HEK293 (cell line): ENCODE measurements around the gene METTL1.

ENCODE experiments used
- CTCF ChIA-PET: fragments of 350-600 bp; formaldehyde crosslinking; extraction: SDS; loops from one replicate; lab custom pipeline; 2021; ENCODE audit warnings: antibody characterized with exemption; lab: Yijun Ruan, JAX
- POLR2A ChIA-PET: fragments of 300-600 bp; formaldehyde crosslinking; extraction: SDS; loops from one replicate; lab custom pipeline; 2020; ENCODE audit warnings: antibody characterized with exemption, inconsistent platforms; lab: Yijun Ruan, JAX
- H3K27ac ChIP-seq: fragments of 200-500 bp; sonication (Bioruptor generic); 2 replicates; pipeline ENCODE4 v1.5.1; 2014; ENCODE audit warnings: low read depth, low read length, control low read depth, inconsistent platforms; ENCODE audit errors: extremely low read depth
- H3K36me3 ChIP-seq, 2 experiments: fragments of 200-500 bp in 1 of 2; sonication (Bioruptor generic) in 1 of 2; 1 replicate in 1 of 2; 2 replicates in 1 of 2; pipeline ENCODE4 v1.5.1; 2014 to 2017; ENCODE audit warnings: inconsistent platforms in 2 of 2, low read length in 2 of 2; ENCODE audit not compliant: control insufficient read depth in 2 of 2, insufficient read depth in 1 of 2
- H3K4me1 ChIP-seq: fragments of 200-500 bp; sonication (Bioruptor generic); 2 replicates; pipeline ENCODE4 v1.5.1; 2014; ENCODE audit warnings: mild to moderate bottlenecking, low read length, inconsistent platforms; ENCODE audit not compliant: control insufficient read depth, insufficient read depth
- H3K4me3 ChIP-seq: 2 replicates; pipeline ENCODE4 v1.5.1; 2011; ENCODE audit warnings: low read depth, mild to moderate bottlenecking, control low read depth, low read length, moderate library complexity
- H3K9me3 ChIP-seq: fragments of 200-500 bp; sonication (Bioruptor generic); 2 replicates; pipeline ENCODE4 v1.5.1; 2014; ENCODE audit warnings: low read depth, low read length, inconsistent platforms; ENCODE audit not compliant: control insufficient read depth, insufficient read depth
- ATF2 ChIP-seq: fragments of 450-650 bp; formaldehyde crosslinking; IDR thresholded peaks from 2 replicates; pipeline ENCODE4 v1.5.1; 2016; ENCODE audit warnings: missing biosample characterization, missing genetic modification characterization, low read depth
- CTCF ChIP-seq: fragments of 450-650 bp; formaldehyde crosslinking; IDR thresholded peaks from 2 replicates; pipeline ENCODE4 v1.5.1; 2016; ENCODE audit warnings: missing biosample characterization, missing genetic modification characterization
- EGR2 ChIP-seq: fragments of 450-650 bp; formaldehyde crosslinking; IDR thresholded peaks from 2 replicates; pipeline ENCODE4 v1.5.1; 2016; ENCODE audit warnings: low read depth, missing biosample characterization, missing genetic modification characterization
- GFI1B ChIP-seq: fragments of 450-650 bp; formaldehyde crosslinking; IDR thresholded peaks from 2 replicates; pipeline ENCODE4 v1.5.1; 2016; ENCODE audit warnings: missing biosample characterization, missing genetic modification characterization
- REST ChIP-seq: fragments of 450-650 bp; formaldehyde crosslinking; IDR thresholded peaks from 2 replicates; pipeline ENCODE4 v1.5.1; 2016; ENCODE audit warnings: missing biosample characterization, missing genetic modification characterization
- ZBTB44 ChIP-seq: fragments of 450-650 bp; IDR thresholded peaks from 2 replicates; pipeline ENCODE4 v1.5.1; 2018; ENCODE audit warnings: missing biosample characterization, mild to moderate bottlenecking, missing genetic modification characterization
- ZFHX2 ChIP-seq: fragments of 450-650 bp; formaldehyde crosslinking; conservative IDR thresholded peaks from 2 replicates; pipeline ENCODE4 v1.5.1; 2016; ENCODE audit warnings: missing biosample characterization, missing genetic modification characterization
- ZNF2 ChIP-seq: fragments of 450-650 bp; formaldehyde crosslinking; IDR thresholded peaks from 2 replicates; pipeline ENCODE4 v1.5.1; 2016; ENCODE audit warnings: missing biosample characterization, missing genetic modification characterization
- ZNF211 ChIP-seq: fragments of 450-650 bp; formaldehyde crosslinking; IDR thresholded peaks from 2 replicates; pipeline ENCODE4 v1.5.1; 2016; ENCODE audit warnings: low read depth, missing biosample characterization, missing genetic modification characterization
- ZNF26 ChIP-seq: fragments of 450-650 bp; formaldehyde crosslinking; IDR thresholded peaks from 2 replicates; pipeline ENCODE4 v1.5.1; 2016; ENCODE audit warnings: missing biosample characterization, missing genetic modification characterization
- ZNF433 ChIP-seq: fragments of 450-650 bp; formaldehyde crosslinking; IDR thresholded peaks from 2 replicates; pipeline ENCODE4 v1.5.1; 2016; ENCODE audit warnings: missing biosample characterization, missing genetic modification characterization, low read depth
- ZNF521 ChIP-seq: fragments of 450-650 bp; formaldehyde crosslinking; IDR thresholded peaks from 2 replicates; pipeline ENCODE4 v1.5.1; 2017; ENCODE audit warnings: missing biosample characterization, mild to moderate bottlenecking, missing genetic modification characterization
- ZNF544 ChIP-seq: fragments of 450-650 bp; formaldehyde crosslinking; IDR thresholded peaks from 2 replicates; pipeline ENCODE4 v1.5.0; 2017; ENCODE audit warnings: missing biosample characterization, missing genetic modification characterization
- ZNF561 ChIP-seq: fragments of 450-650 bp; IDR thresholded peaks from 2 replicates; pipeline ENCODE4 v1.5.1; 2018; ENCODE audit warnings: missing biosample characterization, missing genetic modification characterization, borderline replicate concordance
- ZNF624 ChIP-seq: fragments of 450-650 bp; formaldehyde crosslinking; IDR thresholded peaks from 2 replicates; pipeline ENCODE4 v1.5.1; 2017; ENCODE audit warnings: missing biosample characterization, missing genetic modification characterization
- ZNF830 ChIP-seq: fragments of 450-650 bp; IDR thresholded peaks from 2 replicates; pipeline ENCODE4 v1.5.0; 2018; ENCODE audit warnings: missing biosample characterization, missing genetic modification characterization, low read depth, mild to moderate bottlenecking, moderate library complexity
- ZSCAN16 ChIP-seq: fragments of 450-650 bp; formaldehyde crosslinking; IDR thresholded peaks from 2 replicates; pipeline ENCODE4 v1.5.1; 2016; ENCODE audit warnings: missing biosample characterization, missing genetic modification characterization

The METTL1 gene

GRCh38 chr12:57760347-57760982 lies 11.4 kb downstream of the METTL1 start:
- no peaks in the 10 kb centered on the region for H3K4me1 ChIP-seq
- ChIA-PET POLR2A (interaction anchor here (1.1 to 1.2 kb wide), 2 partner anchors 18 to 36 kb away, joined by 3 read pairs; no protein-coding TSS in a partner anchor), CTCF (interaction anchor here (0.6 to 2.3 kb wide), 9 partner anchors 8 to 49 kb away, joined by 3 to 7 read pairs (median 4); partner anchors contain the start of genes CDK4 and TSPAN31)
- H3K27ac ChIP-seq: no peak overlapping the region
- TF ChIP-seq ZNF211 (tag by site-specific recombination) (no peak), REST (peak; percentile 98)
- no peaks in the 10 kb centered on the region for H3K9me3 ChIP-seq
- peaks cover 10 to 46% of the 10 kb centered on the region in 2 experiments for H3K36me3 ChIP-seq
- H3K4me3 ChIP-seq: no peak overlapping the region

- TF ChIP-seq EGR2 (peak; percentile 64), CTCF (tag by site-specific recombination) (peak; percentile 27; the same call in 1 of the 2 replicates), ZBTB44 (peak; percentile 39), ZNF624 (tag by site-specific recombination) (no peak), ZFHX2 (peak; percentile 48), ZNF544 (tag by site-specific recombination) (no peak)
- Histone ChIP-seq H3K9me3 (no peaks in the 10 kb centered on the region), H3K4me1 (0 out of 2 replicates have a peak, but pooled peaks cover 1% of the 10 kb centered on the region), H3K36me3 (peaks cover 10 to 46% of the 10 kb centered on the region in 2 experiments), H3K4me3 (no peak overlapping the region), H3K27ac (no peak overlapping the region)
- CTCF ChIA-PET: interaction anchor here (0.5 to 2.3 kb wide), 27 partner anchors 9 to 967 kb away, joined by 3 to 8 read pairs (median 4); partner anchors contain the start of genes EEF1AKMT3, INHBE, METTL1 and TSPAN31
- POLR2A ChIA-PET: interaction anchor here (0.6 to 1.2 kb wide), 5 partner anchors 13 to 391 kb away, joined by 3 to 4 read pairs (median 3); partner anchors contain the start of genes ATP23, EEF1AKMT3 and TSPAN31
Measured at GRCh38 chr12:57759360-57759980, 12.4 kb downstream of the METTL1 start.

GRCh38 chr12:57758552-57759359 lies 13.1 kb downstream of the METTL1 start:
- H3K4me1 ChIP-seq: peaks cover 6% of the 10 kb centered on the region; the same call in 1 of the 2 replicates
- POLR2A ChIA-PET: interaction anchor here (1.0 to 1.2 kb wide), 3 partner anchors 14 to 183 kb away, joined by 3 to 4 read pairs (median 3); partner anchors contain the start of genes ATP23, EEF1AKMT3 and TSPAN31
- CTCF ChIA-PET: interaction anchor here (0.6 to 2.3 kb wide), 17 partner anchors 9 to 583 kb away, joined by 3 to 8 read pairs (median 4); partner anchors contain the start of gene TSPAN31
- H3K9me3 ChIP-seq: no peaks in the 10 kb centered on the region
- no peak overlapping the region for H3K27ac ChIP-seq
- H3K36me3 ChIP-seq: peaks cover 10 to 46% of the 10 kb centered on the region in 2 experiments
- H3K4me3 ChIP-seq: no peak overlapping the region
- TF ChIP-seq ZNF433 (tag by site-specific recombination) (no peak), ZNF521 (tag by site-specific recombination) (no peak), ZNF561 (tag by site-specific recombination) (no peak), ZNF26 (no peak), ATF2 (no peak), ZNF2 (tag by site-specific recombination) (no peak), ZNF830 (tag by site-specific recombination) (no peak), ZSCAN16 (tag by site-specific recombination) (no peak), GFI1B (no peak)
